ENCODE results near the gene MPO. TPM values are rescaled to one million over a fixed set of nuclear protein-coding genes. Genes with fewer than 3 reads are reported as not detected.

MPO gene
- total and polyA plus RNA-seq, 4 donors, result 0.14 to 221 (median 0.52) TPM

- TF ChIP-seq, protein P1, sequence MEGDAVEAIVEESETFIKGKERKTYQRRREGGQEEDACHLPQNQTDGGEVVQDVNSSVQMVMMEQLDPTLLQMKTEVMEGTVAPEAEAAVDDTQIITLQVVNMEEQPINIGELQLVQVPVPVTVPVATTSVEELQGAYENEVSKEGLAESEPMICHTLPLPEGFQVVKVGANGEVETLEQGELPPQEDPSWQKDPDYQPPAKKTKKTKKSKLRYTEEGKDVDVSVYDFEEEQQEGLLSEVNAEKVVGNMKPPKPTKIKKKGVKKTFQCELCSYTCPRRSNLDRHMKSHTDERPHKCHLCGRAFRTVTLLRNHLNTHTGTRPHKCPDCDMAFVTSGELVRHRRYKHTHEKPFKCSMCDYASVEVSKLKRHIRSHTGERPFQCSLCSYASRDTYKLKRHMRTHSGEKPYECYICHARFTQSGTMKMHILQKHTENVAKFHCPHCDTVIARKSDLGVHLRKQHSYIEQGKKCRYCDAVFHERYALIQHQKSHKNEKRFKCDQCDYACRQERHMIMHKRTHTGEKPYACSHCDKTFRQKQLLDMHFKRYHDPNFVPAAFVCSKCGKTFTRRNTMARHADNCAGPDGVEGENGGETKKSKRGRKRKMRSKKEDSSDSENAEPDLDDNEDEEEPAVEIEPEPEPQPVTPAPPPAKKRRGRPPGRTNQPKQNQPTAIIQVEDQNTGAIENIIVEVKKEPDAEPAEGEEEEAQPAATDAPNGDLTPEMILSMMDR (IDR thresholded peaks at IDR 0.05; ENCODE audit: low read depth, low read length, missing input control), result no peak
- TF ChIP-seq GABPA (IDR thresholded peaks at IDR 0.05 in 1 of 2, conservative IDR thresholded peaks at IDR 0.05 in 1 of 2), result no peak
These were observed 11.8 kb downstream of the MPO start (continued) for GRCh38 chr17:58268774-58269556.

DNA sequence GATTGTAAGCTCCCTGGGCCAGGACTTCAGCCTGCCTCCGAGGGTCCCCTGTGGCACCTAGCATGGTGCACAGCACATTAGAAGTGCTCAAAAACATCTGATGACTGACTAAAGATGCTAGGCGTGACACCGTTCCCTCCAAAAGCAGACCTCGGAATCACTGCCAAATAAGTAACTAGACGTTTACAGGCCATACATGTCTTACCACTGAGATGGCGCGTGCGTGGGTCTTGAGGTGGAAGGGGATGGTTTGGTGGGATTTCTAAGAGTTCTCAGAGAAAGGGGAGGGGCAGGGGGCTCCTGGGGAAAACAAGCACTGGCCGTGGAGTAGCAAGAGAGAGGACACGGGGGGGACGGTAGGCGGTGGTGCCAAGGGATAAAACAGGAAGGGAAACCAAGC, 12.4 kb downstream of the MPO start:
- TF ChIP-seq REST (IDR thresholded peaks at IDR 0.05), result no peak
- TF ChIP-seq RAD21 (IDR thresholded peaks at IDR 0.05), result no peak
- TF ChIP-seq FOXA1 (IDR thresholded peaks at IDR 0.05), result no peak
- TF ChIP-seq HNF4A (conservative IDR thresholded peaks at IDR 0.05), result no peak
- no peak for TF ChIP-seq MAX (IDR thresholded peaks at IDR 0.05)
- no peaks in the 10 kb centered on the region for H3K4me1 ChIP-seq (ENCODE audit: control insufficient read depth in 4 of 4, insufficient read depth in 4 of 4, low read length in 3 of 4)
- H3K27ac ChIP-seq (ENCODE audit: low read depth in 1 of 2, low read length in 2 of 2), result no peak overlapping the region
- H3K36me3 ChIP-seq (ENCODE audit: control insufficient read depth in 4 of 4, insufficient read depth in 3 of 4, low read depth in 1 of 4, low read length in 3 of 4), result no peaks in the 10 kb centered on the region
- no peaks in the 10 kb centered on the region for H3K9me3 ChIP-seq (ENCODE audit: control insufficient read depth in 4 of 4, low read length in 3 of 4)
- no peak overlapping the region for H3K4me3 ChIP-seq (ENCODE audit: low read depth in 1 of 3, low read length in 3 of 3)
- 87% methylated on average over 12 of the region's 12 CpGs for WGBS
- H3K9ac ChIP-seq (ENCODE audit: low read depth in 1 of 2, low read length in 2 of 2), result no peak overlapping the region
- no peak for DNase-seq (ENCODE audit: low spot score)
- peaks cover 0 to 4% (median 2%) of the 10 kb centered on the region in 4 donors for H3K27me3 ChIP-seq (ENCODE audit: control insufficient read depth in 4 of 4, insufficient read depth in 4 of 4, low read length in 3 of 4)

- H3K36me3 ChIP-seq (ENCODE audit: control insufficient read depth in 4 of 4, insufficient read depth in 3 of 4, low read depth in 1 of 4, low read length in 3 of 4), result no peaks in the 10 kb centered on the region
- WGBS, result 78% methylated on average over 22 of the region's 22 CpGs
- H3K4me1 ChIP-seq (ENCODE audit: control insufficient read depth in 4 of 4, insufficient read depth in 4 of 4, low read length in 3 of 4), result no peaks in the 10 kb centered on the region
- no peaks in the 10 kb centered on the region for H3K9me3 ChIP-seq (ENCODE audit: control insufficient read depth in 4 of 4, low read length in 3 of 4)
- H3K9ac ChIP-seq (ENCODE audit: low read depth in 1 of 2, low read length in 2 of 2), result no peak overlapping the region
- H3K4me3 ChIP-seq (ENCODE audit: low read depth in 1 of 3, low read length in 3 of 3), result no peak overlapping the region
- peaks cover 0 to 4% (median 2%) of the 10 kb centered on the region in 4 donors for H3K27me3 ChIP-seq (ENCODE audit: control insufficient read depth in 4 of 4, insufficient read depth in 4 of 4, low read length in 3 of 4)
- H3K27ac ChIP-seq (ENCODE audit: low read depth in 1 of 2, low read length in 2 of 2), result no peak overlapping the region
- peak; percentile 25 for DNase-seq (ENCODE audit: low spot score)
- no peak for TF ChIP-seq SP1 (IDR thresholded peaks at IDR 0.05)
- no peak for TF ChIP-seq NR2F2 (IDR thresholded peaks at IDR 0.05)
- TF ChIP-seq HNF4A (conservative IDR thresholded peaks at IDR 0.05), result no peak
- no peak for TF ChIP-seq MAX (IDR thresholded peaks at IDR 0.05)
- TF ChIP-seq RXRA (IDR thresholded peaks at IDR 0.05), result no peak
- no peak for TF ChIP-seq HNF4G (IDR thresholded peaks at IDR 0.05)
- TF ChIP-seq FOXA1 (IDR thresholded peaks at IDR 0.05), result no peak
- no peak for TF ChIP-seq GABPA (IDR thresholded peaks at IDR 0.05 in 1 of 2, conservative IDR thresholded peaks at IDR 0.05 in 1 of 2)
- TF ChIP-seq TAF1 (conservative IDR thresholded peaks at IDR 0.05), result no peak
- no peak for TF ChIP-seq REST (IDR thresholded peaks at IDR 0.05)
- TF ChIP-seq YY1 (IDR thresholded peaks at IDR 0.05), result no peak
- no peak for TF ChIP-seq FOXA2 (IDR thresholded peaks at IDR 0.05)
- no peak for TF ChIP-seq ATF3 (IDR thresholded peaks at IDR 0.05)
These were observed 13.1 kb downstream of the MPO start for GRCh38 chr17:58267347-58268324.

All from liver (tissue), 9 donors.